Adrenal gland (tissue), 5 donors: Measurements from ENCODE around the gene ARIH2.

Experiments used
- POLR2A ChIP-seq, 2 donors: fragments of 450-650 bp; IDR thresholded peaks; one replicate each; pipeline ENCODE4 v1.6.1; 2017; ENCODE audit warnings: antibody characterized with exemption in 2 of 2, mild to moderate bottlenecking in 2 of 2, moderate library complexity in 1 of 2
- TF ChIP-seq, protein P1 (sequence below), 6 experiments: fragments of 450-650 bp in 4 of 6; fragments of 200-600 bp in 2 of 6; sonication (generic) in 1 of 6; IDR thresholded peaks; 1 replicate in 5 of 6; 2 replicates in 1 of 6; pipeline versions ENCODE4 v1.5.1 to v1.8.0; 2016 to 2021; ENCODE audit warnings: antibody characterized with exemption in 6 of 6, mild to moderate bottlenecking in 2 of 6, moderate library complexity in 1 of 6
- donor health status: DM: no; HTN: no; CAD: no.

DNA sequence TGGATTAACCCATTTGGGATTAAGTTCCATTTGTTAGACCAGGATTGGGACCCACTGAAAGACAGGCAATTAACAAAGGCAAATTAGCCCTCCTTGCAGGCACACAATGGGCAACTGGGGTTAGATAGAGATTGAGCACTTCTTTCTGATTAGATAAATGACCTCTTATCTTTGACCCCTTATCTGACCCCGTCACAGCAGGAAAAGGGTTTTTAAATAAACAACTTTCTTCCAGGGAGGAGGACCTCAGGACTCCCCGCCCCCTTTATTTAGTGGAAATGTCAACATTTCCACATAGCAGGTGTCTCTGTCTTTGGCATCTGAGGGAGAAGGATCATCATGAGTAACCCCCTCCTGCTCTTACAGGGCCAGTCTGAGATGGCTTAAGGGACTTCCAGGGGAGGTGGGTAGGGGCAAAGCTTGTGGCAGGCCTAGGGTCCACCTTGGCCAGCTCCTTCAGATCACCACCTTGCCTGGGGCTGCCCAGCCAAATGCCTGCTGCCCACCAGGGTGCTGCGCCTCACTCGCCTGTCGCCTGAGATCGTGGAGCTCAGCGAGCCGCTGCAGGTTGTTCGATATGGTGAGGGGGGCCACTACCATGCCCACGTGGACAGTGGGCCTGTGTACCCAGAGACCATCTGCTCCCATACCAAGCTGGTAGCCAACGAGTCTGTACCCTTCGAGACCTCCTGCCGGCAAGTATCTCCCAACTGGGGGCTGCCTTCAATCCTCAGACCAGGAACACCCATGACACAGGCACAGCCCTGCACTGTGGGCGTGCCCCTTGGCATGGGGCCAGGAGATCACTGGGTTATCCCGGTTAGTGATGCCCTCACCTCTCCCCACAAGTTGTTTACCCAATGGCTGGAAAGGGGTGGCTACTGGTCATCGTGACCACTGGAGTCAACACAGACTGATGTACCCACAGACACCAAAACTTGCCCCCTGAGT lies 86.0 kb downstream of the ARIH2 start:
- TF ChIP-seq, protein P1, sequence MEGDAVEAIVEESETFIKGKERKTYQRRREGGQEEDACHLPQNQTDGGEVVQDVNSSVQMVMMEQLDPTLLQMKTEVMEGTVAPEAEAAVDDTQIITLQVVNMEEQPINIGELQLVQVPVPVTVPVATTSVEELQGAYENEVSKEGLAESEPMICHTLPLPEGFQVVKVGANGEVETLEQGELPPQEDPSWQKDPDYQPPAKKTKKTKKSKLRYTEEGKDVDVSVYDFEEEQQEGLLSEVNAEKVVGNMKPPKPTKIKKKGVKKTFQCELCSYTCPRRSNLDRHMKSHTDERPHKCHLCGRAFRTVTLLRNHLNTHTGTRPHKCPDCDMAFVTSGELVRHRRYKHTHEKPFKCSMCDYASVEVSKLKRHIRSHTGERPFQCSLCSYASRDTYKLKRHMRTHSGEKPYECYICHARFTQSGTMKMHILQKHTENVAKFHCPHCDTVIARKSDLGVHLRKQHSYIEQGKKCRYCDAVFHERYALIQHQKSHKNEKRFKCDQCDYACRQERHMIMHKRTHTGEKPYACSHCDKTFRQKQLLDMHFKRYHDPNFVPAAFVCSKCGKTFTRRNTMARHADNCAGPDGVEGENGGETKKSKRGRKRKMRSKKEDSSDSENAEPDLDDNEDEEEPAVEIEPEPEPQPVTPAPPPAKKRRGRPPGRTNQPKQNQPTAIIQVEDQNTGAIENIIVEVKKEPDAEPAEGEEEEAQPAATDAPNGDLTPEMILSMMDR (IDR thresholded peaks at IDR 0.05), result no peak
- TF ChIP-seq POLR2A (IDR thresholded peaks at IDR 0.05), result no peak
